ENCODE data around the gene FOXK1. TPM values are rescaled to one million over a fixed set of nuclear protein-coding genes. Genes with fewer than 3 reads are reported as not detected.

Gene FOXK1
- total RNA-seq, 1 experiment from 2014 or later, result 50.8 TPM

GRCh38 chr7:4698707-4699275 lies 16.7 kb downstream of the FOXK1 start:
- Histone ChIP-seq H3K9me3 (no peaks in the 10 kb centered on the region), H3K4me3 (ENCODE audit: low read depth, low read length) (no peak overlapping the region), H3K4me1 (no peaks in the 10 kb centered on the region; the same call in 1 of the 2 replicates), H3K36me3 (ENCODE audit: control insufficient read depth, insufficient read depth, low read length) (no peaks in the 10 kb centered on the region; the same call in 1 of the 2 replicates), H3K27me3 (replicated peaks; ENCODE audit: control insufficient read depth, insufficient read depth, low read length) (no peaks in the 10 kb centered on the region)
- H3K27ac Mint-ChIP-seq (ENCODE audit: unreplicated experiment), result no peak overlapping the region
- TF ChIP-seq, protein P1, sequence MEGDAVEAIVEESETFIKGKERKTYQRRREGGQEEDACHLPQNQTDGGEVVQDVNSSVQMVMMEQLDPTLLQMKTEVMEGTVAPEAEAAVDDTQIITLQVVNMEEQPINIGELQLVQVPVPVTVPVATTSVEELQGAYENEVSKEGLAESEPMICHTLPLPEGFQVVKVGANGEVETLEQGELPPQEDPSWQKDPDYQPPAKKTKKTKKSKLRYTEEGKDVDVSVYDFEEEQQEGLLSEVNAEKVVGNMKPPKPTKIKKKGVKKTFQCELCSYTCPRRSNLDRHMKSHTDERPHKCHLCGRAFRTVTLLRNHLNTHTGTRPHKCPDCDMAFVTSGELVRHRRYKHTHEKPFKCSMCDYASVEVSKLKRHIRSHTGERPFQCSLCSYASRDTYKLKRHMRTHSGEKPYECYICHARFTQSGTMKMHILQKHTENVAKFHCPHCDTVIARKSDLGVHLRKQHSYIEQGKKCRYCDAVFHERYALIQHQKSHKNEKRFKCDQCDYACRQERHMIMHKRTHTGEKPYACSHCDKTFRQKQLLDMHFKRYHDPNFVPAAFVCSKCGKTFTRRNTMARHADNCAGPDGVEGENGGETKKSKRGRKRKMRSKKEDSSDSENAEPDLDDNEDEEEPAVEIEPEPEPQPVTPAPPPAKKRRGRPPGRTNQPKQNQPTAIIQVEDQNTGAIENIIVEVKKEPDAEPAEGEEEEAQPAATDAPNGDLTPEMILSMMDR (IDR thresholded peaks at IDR 0.05; ENCODE audit: insufficient read depth in 1 of 2, low read depth in 1 of 2, low read length in 1 of 2, severe bottlenecking in 1 of 2, unreplicated experiment in 1 of 2), result no peak
- intact Hi-C loops (cut with micrococcal nuclease; ENCODE audit: unreplicated experiment), result no loop called here
- POLR2A ChIA-PET, result no interaction called here
- H3K9me3 Mint-ChIP-seq (ENCODE audit: unreplicated experiment), result no peaks in the 10 kb centered on the region
- BruUV-seq (replicated peaks), result no TSS peak
- peaks cover 5% of the 10 kb centered on the region for H3K4me1 Mint-ChIP-seq (ENCODE audit: low read depth, unreplicated experiment)
- no peaks in the 10 kb centered on the region for H3K27me3 Mint-ChIP-seq (ENCODE audit: insufficient read depth, unreplicated experiment)
- no peak for DNase-seq
- H3K36me3 Mint-ChIP-seq (ENCODE audit: insufficient read depth, unreplicated experiment), result peaks cover 37% of the 10 kb centered on the region
- CTCF ChIA-PET, result no interaction called here
- no peak overlapping the region for H3K4me3 Mint-ChIP-seq (ENCODE audit: unreplicated experiment)

- Histone ChIP-seq H3K27me3 (replicated peaks; ENCODE audit: control insufficient read depth, insufficient read depth, low read length) (no peaks in the 10 kb centered on the region), H3K9me3 (no peaks in the 10 kb centered on the region), H3K36me3 (ENCODE audit: control insufficient read depth, insufficient read depth, low read length) (no peaks in the 10 kb centered on the region; the same call in 1 of the 2 replicates), H3K4me3 (ENCODE audit: low read depth, low read length) (no peak overlapping the region), H3K4me1 (no peaks in the 10 kb centered on the region; the same call in 1 of the 2 replicates)
- Mint-ChIP-seq H3K4me3 (ENCODE audit: unreplicated experiment) (no peak overlapping the region), H3K4me1 (ENCODE audit: low read depth, unreplicated experiment) (peaks cover 5% of the 10 kb centered on the region), H3K27me3 (ENCODE audit: insufficient read depth, unreplicated experiment) (no peaks in the 10 kb centered on the region), H3K36me3 (ENCODE audit: insufficient read depth, unreplicated experiment) (peaks cover 32% of the 10 kb centered on the region), H3K9me3 (ENCODE audit: unreplicated experiment) (no peaks in the 10 kb centered on the region), H3K27ac (ENCODE audit: unreplicated experiment) (no peak overlapping the region)
- DNase-seq, result no peak
- TF ChIP-seq, protein P1 (IDR thresholded peaks at IDR 0.05; ENCODE audit: insufficient read depth in 1 of 2, low read depth in 1 of 2, low read length in 1 of 2, severe bottlenecking in 1 of 2, unreplicated experiment in 1 of 2), result no peak
- BruUV-seq (replicated peaks), result no TSS peak
- CTCF ChIA-PET, result no interaction called here
- intact Hi-C loops (cut with micrococcal nuclease; ENCODE audit: unreplicated experiment), result no loop called here
- POLR2A ChIA-PET, result no interaction called here
These were observed 17.7 kb downstream of the FOXK1 start for GRCh38 chr7:4699841-4700240.

DNA sequence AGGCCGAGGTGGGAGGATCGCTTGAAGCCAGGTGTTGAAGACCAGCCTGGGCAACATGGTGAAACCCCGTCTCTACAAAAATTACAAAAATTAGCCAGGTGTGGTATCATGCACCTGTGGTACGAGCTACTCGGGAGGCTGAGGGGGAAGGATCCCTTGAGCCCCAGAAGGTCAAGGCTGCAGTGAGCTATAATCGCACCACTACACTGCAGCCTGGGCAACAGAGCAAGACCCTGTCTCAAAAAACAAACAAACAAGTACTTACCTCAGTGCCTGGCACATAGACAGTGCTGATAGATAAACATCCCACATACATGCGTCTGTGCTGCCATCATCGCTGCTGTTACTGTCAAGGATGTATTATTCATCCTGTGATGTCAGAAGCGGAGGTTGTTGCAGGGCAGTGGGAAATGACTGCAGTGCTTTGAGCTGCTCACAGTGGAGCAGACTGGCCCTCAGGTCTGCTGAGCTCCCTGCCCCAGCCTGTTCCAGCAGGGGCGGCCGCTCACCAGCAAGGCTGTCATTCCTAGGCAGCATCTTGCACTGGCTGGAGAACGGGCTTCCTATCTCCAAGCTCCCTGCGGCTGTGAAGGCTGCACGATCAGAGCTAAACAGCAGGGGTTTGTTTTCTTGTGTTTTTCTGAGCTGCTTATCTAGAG lies 18.6 kb downstream of the FOXK1 start:
- intact Hi-C loops (cut with micrococcal nuclease; ENCODE audit: unreplicated experiment), result no loop called here
- Mint-ChIP-seq H3K9me3 (ENCODE audit: unreplicated experiment) (no peaks in the 10 kb centered on the region), H3K4me3 (ENCODE audit: unreplicated experiment) (no peak overlapping the region), H3K36me3 (ENCODE audit: insufficient read depth, unreplicated experiment) (peaks cover 31% of the 10 kb centered on the region), H3K27me3 (ENCODE audit: insufficient read depth, unreplicated experiment) (no peaks in the 10 kb centered on the region), H3K27ac (ENCODE audit: unreplicated experiment) (no peak overlapping the region), H3K4me1 (ENCODE audit: low read depth, unreplicated experiment) (peaks cover 5% of the 10 kb centered on the region)
- POLR2A ChIA-PET, result no interaction called here
- DNase-seq, result no peak
- no peaks in the 10 kb centered on the region for H3K27me3 ChIP-seq (replicated peaks; ENCODE audit: control insufficient read depth, insufficient read depth, low read length)
- H3K36me3 ChIP-seq (ENCODE audit: control insufficient read depth, insufficient read depth, low read length), result no peaks in the 10 kb centered on the region; the same call in 1 of the 2 replicates
- CTCF ChIA-PET, result interaction anchor here (0.5 kb wide), 1 partner anchor 272 kb away, joined by 3 read pairs; no protein-coding TSS in a partner anchor
- no TSS peak for BruUV-seq (replicated peaks)
- H3K4me1 ChIP-seq, result no peaks in the 10 kb centered on the region; the same call in 1 of the 2 replicates
- H3K9me3 ChIP-seq, result no peaks in the 10 kb centered on the region
- no peak overlapping the region for H3K4me3 ChIP-seq (ENCODE audit: low read depth, low read length)
- TF ChIP-seq, protein P1 (IDR thresholded peaks at IDR 0.05; ENCODE audit: insufficient read depth in 1 of 2, low read depth in 1 of 2, low read length in 1 of 2, severe bottlenecking in 1 of 2, unreplicated experiment in 1 of 2), result no peak

Measured in Caco-2 (cell line).